K562 (cell line): Measurements from ENCODE around the gene CCDC9. TPM values are rescaled to one million over a fixed set of nuclear protein-coding genes. Genes with fewer than 3 reads are reported as not detected.

ENCODE experiments used
- GTF2E2 ChIP-seq: fragments of 200-800 bp; sonication (Bioruptor generic); IDR thresholded peaks from 2 replicates; pipeline ENCODE4 v1.6.1; 2016; ENCODE audit warnings: missing genetic modification characterization, missing compliant biosample characterization
- HNRNPL ChIP-seq: fragments of 200-400 bp; formaldehyde crosslinking; IDR thresholded peaks from 2 replicates; pipeline ENCODE4 v1.6.1; 2017; ENCODE audit warnings: low read depth, mild to moderate bottlenecking, low read length
- JUNB ChIP-seq: fragments of 450-650 bp; formaldehyde crosslinking; conservative IDR thresholded peaks from 2 replicates; pipeline ENCODE4 v1.4.0; 2020; ENCODE audit warnings: mild to moderate bottlenecking
- RFX7 ChIP-seq: fragments of 250-450 bp; sonication (Bioruptor Pico); IDR thresholded peaks from 2 replicates; pipeline ENCODE4 v1.5.1; 2021; ENCODE audit warnings: mild to moderate bottlenecking
- STAT5A ChIP-seq: IDR thresholded peaks from 2 replicates; pipeline ENCODE4 v1.6.1; 2012; ENCODE audit warnings: low read length, inconsistent platforms, borderline replicate concordance
- TAF1 ChIP-seq: IDR thresholded peaks from 2 replicates; pipeline ENCODE4 v1.6.1; 2011; ENCODE audit warnings: mild to moderate bottlenecking, low read length, moderate library complexity; ENCODE audit not compliant: insufficient read depth, control insufficient read depth, severe bottlenecking; ENCODE audit errors: extremely low read depth
- ZFP30 ChIP-seq: fragments of 250-450 bp; sonication (Bioruptor Pico); IDR thresholded peaks from 2 replicates; pipeline ENCODE4 v1.8.0; 2022; ENCODE audit warnings: moderate library complexity, mild to moderate bottlenecking, inconsistent platforms, borderline replicate concordance
- ZFX ChIP-seq: sonication (generic); formaldehyde crosslinking; IDR thresholded peaks from 2 replicates; pipeline ENCODE4 v1.8.0; 2022; ENCODE audit warnings: mild to moderate bottlenecking, missing genetic modification reagents, moderate library complexity
- ZNF311 ChIP-seq: fragments of 250-450 bp; sonication (Bioruptor Pico); IDR thresholded peaks from 2 replicates; pipeline ENCODE4 v1.4.0; 2020; ENCODE audit warnings: mild to moderate bottlenecking, moderate library complexity
- polyA plus RNA-seq, 8 experiments: library from polyadenylated mRNA; depleted of rRNA in 4 of 8; stranded (reverse) in 5 of 8; unstranded in 3 of 8; fragments of >200 nt; fragmentation: Nextera tagmentation in 2 of 8; fragmentation: Illumina TruSeq in 1 of 8; extraction: Ambion mirVana in 2 of 8; extraction: Trizol in 1 of 8; gene quantifications; 2 replicates each; pipeline versions ENCODE4 v1.2.1 to v1.2.3, GENCODE V29; 2011 to 2014; ENCODE audit warnings: inconsistent platforms in 1 of 8, missing spikeins in 1 of 8
- total RNA-seq, 7 experiments: library from RNA; depleted of rRNA in 6 of 7; stranded (reverse); fragments of >200 nt in 6 of 7; fragmentation: Illumina TruSeq in 2 of 7; extraction: Trizol in 2 of 7; gene quantifications; 2 replicates each; pipeline versions ENCODE4 v1.2.1 to v1.2.3, GENCODE V29; 2011 to 2021; ENCODE audit warnings: low replicate concordance in 1 of 7
- TF ChIP-seq, protein P1 (sequence below): sonication (generic); formaldehyde crosslinking; IDR thresholded peaks from 2 replicates; pipeline ENCODE4 v1.8.0; 2022; ENCODE audit warnings: missing genetic modification reagents, mild to moderate bottlenecking, borderline replicate concordance
- TF ChIP-seq, protein P2 (sequence below): fragments of 450-650 bp; IDR thresholded peaks from one replicate; pipeline ENCODE4 v1.6.1; 2018; ENCODE audit warnings: mild to moderate bottlenecking, moderate library complexity; ENCODE audit not compliant: partially characterized antibody
- TF ChIP-seq, protein P3 (sequence below), 2 experiments: fragments of 450-650 bp in 1 of 2; sonication (generic) in 1 of 2; formaldehyde crosslinking; conservative IDR thresholded peaks; 2 replicates each; pipeline versions ENCODE4 v1.4.0 to v1.8.1; 2020 to 2022; ENCODE audit warnings: mild to moderate bottlenecking in 1 of 2, missing genetic modification reagents in 1 of 2
- TF ChIP-seq, protein P4 (sequence below): fragments of 250-450 bp; sonication (Bioruptor Pico); IDR thresholded peaks from 2 replicates; pipeline ENCODE4 v1.9.0; 2021; ENCODE audit warnings: mild to moderate bottlenecking
- TF ChIP-seq, protein P5 (sequence below): fragments of 250-450 bp; sonication (Bioruptor Pico); IDR thresholded peaks from 2 replicates; pipeline ENCODE4 v1.5.0; 2020; ENCODE audit warnings: mild to moderate bottlenecking
- TF ChIP-seq, protein P6 (sequence below): fragments of 450-650 bp; conservative IDR thresholded peaks from 2 replicates; pipeline ENCODE4 v1.6.1; 2016; ENCODE audit warnings: missing genetic modification characterization, low read depth, mild to moderate bottlenecking, control low read depth, missing compliant biosample characterization

Gene CCDC9
- total and polyA plus RNA-seq, 9 of the 15 experiments (the other 6 are each of a cell fraction or from before 2014, with no cell fraction given): 0.23 to 38.6 (median 8.4) TPM

DNA sequence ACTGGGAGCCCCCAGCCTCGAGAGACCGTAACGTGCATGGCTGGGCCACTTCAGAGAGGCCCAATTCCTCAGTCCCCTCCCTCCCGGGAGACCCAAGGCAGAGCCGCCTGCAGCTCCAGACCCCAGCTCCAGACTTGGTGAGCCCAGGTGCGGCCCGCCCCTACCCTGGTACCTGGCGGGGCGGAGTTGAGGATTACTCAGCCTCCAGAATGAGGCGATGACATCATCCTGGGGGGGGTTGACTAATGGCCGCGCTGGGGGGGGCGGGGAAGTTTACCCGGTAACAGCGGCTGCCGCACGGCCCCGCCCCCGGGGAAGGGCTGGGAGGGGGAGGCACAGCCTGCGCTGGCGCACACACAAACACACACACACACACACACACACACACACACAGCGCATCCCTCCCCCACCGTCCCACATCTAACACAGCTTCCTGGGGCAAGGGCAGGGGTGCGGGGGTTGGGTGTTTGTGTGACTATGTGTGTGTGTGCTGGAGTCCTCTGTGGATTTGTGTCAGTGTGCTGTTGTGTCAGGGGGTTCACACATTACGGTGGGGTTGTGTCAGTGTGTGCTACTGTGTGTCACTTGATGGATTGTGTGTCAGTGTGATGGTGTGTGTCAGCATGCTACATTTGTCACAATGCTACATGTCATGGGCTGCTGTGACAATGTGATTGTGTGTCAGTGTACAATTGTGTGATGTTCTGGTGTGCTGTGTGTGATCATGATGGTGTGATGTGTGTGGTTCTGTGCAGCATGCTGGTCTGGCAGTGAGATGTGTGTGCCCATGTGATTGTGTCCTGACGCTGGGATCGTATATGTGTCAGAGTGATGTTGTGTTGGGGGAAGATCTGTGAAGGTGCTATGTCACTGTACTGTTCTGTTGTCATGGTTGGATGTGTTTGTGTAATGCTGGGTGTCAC, 15.1 kb upstream of the CCDC9 start (continued):
- TF ChIP-seq, protein P1, sequence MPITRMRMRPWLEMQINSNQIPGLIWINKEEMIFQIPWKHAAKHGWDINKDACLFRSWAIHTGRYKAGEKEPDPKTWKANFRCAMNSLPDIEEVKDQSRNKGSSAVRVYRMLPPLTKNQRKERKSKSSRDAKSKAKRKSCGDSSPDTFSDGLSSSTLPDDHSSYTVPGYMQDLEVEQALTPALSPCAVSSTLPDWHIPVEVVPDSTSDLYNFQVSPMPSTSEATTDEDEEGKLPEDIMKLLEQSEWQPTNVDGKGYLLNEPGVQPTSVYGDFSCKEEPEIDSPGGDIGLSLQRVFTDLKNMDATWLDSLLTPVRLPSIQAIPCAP (CRISPR knock-in tag): no peak
- TF ChIP-seq STAT5A: no peak
- TF ChIP-seq ZFX (CRISPR knock-in tag): no peak
- TF ChIP-seq, protein P2, sequence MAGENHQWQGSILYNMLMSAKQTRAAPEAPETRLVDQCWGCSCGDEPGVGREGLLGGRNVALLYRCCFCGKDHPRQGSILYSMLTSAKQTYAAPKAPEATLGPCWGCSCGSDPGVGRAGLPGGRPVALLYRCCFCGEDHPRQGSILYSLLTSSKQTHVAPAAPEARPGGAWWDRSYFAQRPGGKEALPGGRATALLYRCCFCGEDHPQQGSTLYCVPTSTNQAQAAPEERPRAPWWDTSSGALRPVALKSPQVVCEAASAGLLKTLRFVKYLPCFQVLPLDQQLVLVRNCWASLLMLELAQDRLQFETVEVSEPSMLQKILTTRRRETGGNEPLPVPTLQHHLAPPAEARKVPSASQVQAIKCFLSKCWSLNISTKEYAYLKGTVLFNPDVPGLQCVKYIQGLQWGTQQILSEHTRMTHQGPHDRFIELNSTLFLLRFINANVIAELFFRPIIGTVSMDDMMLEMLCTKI: no peak
- TF ChIP-seq JUNB (CRISPR knock-in tag): peak; percentile 69; the same call in 1 of the 2 replicates
- TF ChIP-seq, protein P3, sequence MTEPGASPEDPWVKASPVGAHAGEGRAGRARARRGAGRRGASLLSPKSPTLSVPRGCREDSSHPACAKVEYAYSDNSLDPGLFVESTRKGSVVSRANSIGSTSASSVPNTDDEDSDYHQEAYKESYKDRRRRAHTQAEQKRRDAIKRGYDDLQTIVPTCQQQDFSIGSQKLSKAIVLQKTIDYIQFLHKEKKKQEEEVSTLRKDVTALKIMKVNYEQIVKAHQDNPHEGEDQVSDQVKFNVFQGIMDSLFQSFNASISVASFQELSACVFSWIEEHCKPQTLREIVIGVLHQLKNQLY (CRISPR knock-in tag; conservative IDR thresholded peaks at IDR 0.05): no peak
- TF ChIP-seq, protein P4, sequence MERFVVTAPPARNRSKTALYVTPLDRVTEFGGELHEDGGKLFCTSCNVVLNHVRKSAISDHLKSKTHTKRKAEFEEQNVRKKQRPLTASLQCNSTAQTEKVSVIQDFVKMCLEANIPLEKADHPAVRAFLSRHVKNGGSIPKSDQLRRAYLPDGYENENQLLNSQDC: no peak
- TF ChIP-seq HNRNPL: no peak
- TF ChIP-seq, protein P5, sequence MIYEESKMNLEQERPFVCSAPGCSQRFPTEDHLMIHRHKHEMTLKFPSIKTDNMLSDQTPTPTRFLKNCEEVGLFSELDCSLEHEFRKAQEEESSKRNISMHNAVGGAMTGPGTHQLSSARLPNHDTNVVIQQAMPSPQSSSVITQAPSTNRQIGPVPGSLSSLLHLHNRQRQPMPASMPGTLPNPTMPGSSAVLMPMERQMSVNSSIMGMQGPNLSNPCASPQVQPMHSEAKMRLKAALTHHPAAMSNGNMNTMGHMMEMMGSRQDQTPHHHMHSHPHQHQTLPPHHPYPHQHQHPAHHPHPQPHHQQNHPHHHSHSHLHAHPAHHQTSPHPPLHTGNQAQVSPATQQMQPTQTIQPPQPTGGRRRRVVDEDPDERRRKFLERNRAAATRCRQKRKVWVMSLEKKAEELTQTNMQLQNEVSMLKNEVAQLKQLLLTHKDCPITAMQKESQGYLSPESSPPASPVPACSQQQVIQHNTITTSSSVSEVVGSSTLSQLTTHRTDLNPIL: no peak
- TF ChIP-seq TAF1: no peak
- TF ChIP-seq ZFP30 (CRISPR knock-in tag): no peak
- TF ChIP-seq, protein P6, sequence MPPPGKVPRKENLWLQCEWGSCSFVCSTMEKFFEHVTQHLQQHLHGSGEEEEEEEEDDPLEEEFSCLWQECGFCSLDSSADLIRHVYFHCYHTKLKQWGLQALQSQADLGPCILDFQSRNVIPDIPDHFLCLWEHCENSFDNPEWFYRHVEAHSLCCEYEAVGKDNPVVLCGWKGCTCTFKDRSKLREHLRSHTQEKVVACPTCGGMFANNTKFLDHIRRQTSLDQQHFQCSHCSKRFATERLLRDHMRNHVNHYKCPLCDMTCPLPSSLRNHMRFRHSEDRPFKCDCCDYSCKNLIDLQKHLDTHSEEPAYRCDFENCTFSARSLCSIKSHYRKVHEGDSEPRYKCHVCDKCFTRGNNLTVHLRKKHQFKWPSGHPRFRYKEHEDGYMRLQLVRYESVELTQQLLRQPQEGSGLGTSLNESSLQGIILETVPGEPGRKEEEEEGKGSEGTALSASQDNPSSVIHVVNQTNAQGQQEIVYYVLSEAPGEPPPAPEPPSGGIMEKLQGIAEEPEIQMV (tag): no peak
- TF ChIP-seq GTF2E2 (tag): no peak
- TF ChIP-seq ZNF311 (CRISPR knock-in tag): no peak
- TF ChIP-seq RFX7 (CRISPR knock-in tag): no peak
